Gastrocnemius medialis (tissue), 4 donors: Measurements from ENCODE around the gene MYL3.

Experiments
- CTCF ChIP-seq, 5 experiments: fragments of 450-650 bp in 3 of 5; fragments of 200-600 bp in 2 of 5; sonication (generic) in 2 of 5; IDR thresholded peaks in 4 of 5; conservative IDR thresholded peaks in 1 of 5; 1 replicate in 4 of 5; 2 replicates in 1 of 5; pipeline ENCODE4 v1.5.1; 2016 to 2019; ENCODE audit warnings: antibody characterized with exemption in 5 of 5, mild to moderate bottlenecking in 3 of 5, moderate library complexity in 3 of 5
- POLR2A ChIP-seq, 2 donors: fragments of 450-650 bp; IDR thresholded peaks; one replicate each; pipeline ENCODE4 v1.6.1; 2017; ENCODE audit warnings: antibody characterized with exemption in 2 of 2, mild to moderate bottlenecking in 2 of 2, moderate library complexity in 2 of 2

DNA sequence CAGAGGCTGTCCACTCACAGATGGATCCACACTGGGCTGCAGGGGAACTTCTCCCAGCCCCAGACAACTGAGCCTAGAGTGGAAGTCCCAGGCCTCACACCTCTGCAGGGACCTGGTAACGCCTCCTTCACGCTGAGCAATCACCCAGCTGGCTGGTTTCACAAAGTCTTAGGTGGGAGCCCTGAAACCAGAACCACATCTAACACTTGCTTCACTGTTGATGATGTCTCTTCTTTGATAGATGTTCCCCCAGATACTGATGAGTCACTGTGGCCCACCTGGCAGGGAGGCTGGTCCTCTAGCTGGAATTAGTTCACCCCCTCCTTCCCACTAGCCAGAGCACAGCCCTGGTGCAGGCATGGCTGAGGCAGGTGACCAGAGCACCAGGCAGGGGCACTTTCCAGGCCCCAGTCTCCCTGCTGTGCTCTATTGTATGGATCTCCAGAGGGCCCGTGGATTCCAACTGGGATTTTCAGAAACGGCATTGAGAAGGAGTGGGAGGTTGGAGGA, 33.5 kb downstream of the MYL3 start:
- TF ChIP-seq CTCF (IDR thresholded peaks at IDR 0.05 in 4 of 5, conservative IDR thresholded peaks at IDR 0.05 in 1 of 5) (no peak), POLR2A (IDR thresholded peaks at IDR 0.05) (no peak)
